Renal cortical epithelial cell (primary cell): ENCODE measurements around the gene MT1M. TPM values are rescaled to one million over a fixed set of nuclear protein-coding genes. Genes with fewer than 3 reads are reported as not detected.
"Not testable (repeated sequence)": the region's sequence is repeated elsewhere in the genome, so short reads cannot be mapped to it uniquely, and the experiment has no call there.

Source experiments
- DNase-seq: peaks from one replicate; pipeline ENCODE4 v3.0.0-alpha.2; 2011; ENCODE audit warnings: low read depth
- total RNA-seq: library from RNA; depleted of rRNA; stranded (reverse); fragments of >200 nt; gene quantifications from 2 replicates; pipeline ENCODE4 v1.2.3, GENCODE V29; 2014

The MT1M gene
- total RNA-seq, 1 donor from 2014 or later = 2.8 TPM

DNA sequence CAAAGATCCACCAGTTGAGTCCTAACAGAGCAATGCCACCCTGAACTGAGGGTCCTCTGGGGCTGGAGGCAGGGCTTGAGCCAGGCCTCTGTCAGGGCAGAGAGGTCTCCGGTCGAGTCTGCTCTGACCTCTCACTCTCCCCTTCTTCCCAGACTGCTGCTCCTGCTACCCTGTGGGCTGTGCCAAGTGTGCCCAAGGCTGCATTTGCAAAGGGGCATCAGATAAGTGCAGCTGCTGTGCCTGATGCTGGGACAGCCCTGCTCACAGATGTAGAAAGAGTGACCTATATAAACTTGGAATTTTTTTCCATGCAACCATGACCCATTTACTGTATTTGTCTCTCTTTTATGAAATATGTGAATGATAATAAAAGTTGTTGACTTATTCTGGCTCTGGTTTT is 16.8 kb downstream of the MT1M start:
- no peak for DNase-seq

DNA sequence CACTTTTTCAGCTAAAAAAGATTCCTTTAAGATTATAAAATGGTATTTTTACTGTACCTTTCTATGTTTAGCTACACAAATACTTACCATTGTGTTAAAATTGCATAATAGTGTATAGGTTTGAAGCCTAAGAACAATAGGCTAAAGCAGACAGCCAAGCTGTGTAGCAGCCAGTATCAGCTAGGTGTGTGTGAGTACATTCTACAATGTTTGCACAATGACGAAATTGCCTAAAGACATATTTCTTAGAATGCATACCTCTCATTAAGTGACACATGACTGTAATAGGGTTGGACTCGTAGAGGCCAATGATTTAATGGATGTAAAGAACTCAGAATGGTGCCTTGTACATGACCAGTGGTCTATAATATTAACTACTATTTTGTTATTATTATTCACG is 17.4 kb downstream of the MT1M start:
- DNase-seq = peak; percentile 48

DNA sequence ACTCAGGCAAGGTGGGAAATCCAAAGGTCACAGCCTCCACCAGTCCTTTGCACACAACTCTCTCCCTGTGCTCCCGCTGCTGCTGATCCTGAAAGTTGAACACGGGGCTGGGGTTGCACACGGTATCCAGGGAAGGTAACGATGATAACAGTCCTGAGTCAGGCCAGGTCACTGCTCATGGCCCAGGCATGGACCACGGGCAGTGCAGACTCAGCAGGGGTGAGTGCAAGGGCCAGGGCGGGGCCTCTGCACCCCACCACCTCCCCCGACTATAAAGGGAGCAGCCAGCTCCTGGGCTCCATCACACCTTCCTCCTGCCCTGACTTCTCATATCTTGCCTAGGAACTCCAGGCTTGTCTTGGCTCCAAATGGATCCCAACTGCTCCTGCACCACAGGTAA is 19.1 kb downstream of the MT1M start, which contains the start of gene MT1B:
MT1B (plus strand) TSS at position 301 of the 400 bp plus-strand sequence; CDS start at position 369, 68 bp downstream.
- DNase-seq = no peak

DNA sequence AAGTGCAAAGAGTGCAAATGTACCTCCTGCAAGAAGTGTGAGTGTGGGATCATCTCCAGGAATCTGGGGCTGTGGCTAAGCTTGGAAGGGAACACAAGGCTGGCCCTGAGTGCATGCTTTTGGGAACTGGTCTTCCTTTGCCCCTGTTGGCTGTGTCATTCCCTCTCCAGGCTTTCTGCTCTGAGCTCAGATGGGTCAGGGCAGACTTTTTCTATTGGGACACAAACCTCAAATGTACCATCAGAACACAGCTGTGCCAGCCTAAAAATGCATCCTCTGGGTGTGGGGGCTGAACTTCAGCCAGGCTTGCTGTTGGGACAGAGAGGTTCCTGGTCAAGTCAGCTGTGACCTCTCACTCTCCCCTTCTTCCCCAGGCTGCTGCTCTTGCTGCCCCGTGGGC is 20.1 kb downstream of the MT1M start:
- no peak for DNase-seq

DNA sequence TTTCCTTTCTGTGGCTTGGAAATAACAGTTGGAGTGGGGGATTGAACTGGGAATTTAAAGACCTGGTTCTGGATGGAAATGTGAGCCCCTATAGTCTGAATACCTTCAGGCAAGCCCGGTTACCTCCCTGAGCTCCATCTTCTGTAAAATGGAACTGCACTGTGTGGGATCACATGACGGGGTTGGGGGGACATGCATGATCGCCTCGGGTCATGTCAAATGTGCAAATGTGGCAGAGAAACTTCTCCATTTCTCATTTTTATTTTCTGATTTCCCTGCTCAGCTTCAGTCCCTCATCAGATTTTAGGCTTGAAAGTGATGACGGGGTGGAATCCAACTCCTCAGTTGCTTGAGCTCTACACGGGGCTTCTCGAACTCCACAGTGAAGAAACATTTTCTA is 20.8 kb downstream of the MT1M start:
- DNase-seq = no peak

DNA sequence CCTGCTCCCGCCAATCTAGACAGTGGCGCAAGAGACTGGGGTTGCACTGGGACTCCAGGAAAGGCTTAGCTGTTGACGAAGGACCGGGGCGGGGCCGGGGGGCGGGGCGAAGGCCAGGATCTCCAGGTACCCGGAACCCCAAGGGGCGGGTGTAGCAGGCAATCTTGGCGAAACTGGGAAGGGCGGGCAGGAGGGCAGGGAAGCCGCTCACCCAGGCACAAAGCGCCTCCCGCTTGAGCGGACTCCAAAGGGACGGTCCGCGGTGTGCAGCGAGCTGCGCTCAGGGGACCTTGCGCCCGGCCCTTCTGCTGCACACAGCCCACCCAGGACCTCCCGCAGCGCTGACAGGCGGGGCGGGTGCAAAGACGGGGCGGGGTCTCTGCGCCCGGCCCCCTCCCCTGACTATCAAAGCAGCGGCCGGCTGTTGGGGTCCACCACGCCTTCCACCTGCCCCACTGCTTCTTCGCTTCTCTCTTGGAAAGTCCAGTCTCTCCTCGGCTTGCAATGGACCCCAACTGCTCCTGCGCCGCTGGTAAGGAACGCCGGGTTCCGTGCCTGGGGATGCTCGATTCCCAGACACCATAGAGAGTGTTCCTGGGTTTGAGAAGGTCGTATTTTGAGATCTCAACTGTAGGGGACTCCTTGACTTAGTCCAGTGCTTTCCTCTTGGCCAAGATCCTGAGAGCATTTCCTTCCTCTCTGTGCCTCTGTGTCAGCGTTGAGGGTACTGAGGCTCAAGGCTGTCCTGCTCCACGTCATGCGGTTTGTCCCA is 25.3 kb downstream of the MT1M start, which contains the start of gene MT1F:
MT1F (plus strand) TSS at position 405 of the 772 bp plus-strand sequence; CDS start at position 505, 100 bp downstream.
- DNase-seq = peak; percentile 82

DNA sequence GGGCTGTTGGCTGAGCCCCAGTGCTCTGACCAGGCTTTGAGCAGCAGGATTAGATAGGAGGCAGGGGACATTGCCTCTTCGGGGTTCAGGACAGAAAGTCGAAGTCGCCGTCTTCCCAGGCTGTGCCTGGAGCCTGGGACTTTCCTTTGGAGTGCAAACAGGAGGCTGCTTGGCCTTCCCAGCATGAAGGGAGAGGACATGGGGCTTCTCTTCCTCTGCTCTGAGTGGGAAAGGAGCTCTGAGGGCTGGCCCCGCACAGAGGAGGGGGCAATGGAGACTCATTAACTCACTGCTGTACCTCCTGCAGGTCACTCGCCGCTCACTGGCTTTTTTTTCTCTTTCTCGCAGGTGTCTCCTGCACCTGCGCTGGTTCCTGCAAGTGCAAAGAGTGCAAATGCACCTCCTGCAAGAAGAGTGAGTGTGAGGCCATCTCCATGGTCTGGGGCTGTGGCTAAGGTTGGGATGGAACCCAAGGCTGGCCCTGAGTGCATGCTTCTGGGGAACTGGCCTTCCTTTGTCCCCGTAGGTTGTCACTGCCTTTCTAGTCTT is 25.9 kb downstream of the MT1M start:
- DNase-seq = no peak

DNA sequence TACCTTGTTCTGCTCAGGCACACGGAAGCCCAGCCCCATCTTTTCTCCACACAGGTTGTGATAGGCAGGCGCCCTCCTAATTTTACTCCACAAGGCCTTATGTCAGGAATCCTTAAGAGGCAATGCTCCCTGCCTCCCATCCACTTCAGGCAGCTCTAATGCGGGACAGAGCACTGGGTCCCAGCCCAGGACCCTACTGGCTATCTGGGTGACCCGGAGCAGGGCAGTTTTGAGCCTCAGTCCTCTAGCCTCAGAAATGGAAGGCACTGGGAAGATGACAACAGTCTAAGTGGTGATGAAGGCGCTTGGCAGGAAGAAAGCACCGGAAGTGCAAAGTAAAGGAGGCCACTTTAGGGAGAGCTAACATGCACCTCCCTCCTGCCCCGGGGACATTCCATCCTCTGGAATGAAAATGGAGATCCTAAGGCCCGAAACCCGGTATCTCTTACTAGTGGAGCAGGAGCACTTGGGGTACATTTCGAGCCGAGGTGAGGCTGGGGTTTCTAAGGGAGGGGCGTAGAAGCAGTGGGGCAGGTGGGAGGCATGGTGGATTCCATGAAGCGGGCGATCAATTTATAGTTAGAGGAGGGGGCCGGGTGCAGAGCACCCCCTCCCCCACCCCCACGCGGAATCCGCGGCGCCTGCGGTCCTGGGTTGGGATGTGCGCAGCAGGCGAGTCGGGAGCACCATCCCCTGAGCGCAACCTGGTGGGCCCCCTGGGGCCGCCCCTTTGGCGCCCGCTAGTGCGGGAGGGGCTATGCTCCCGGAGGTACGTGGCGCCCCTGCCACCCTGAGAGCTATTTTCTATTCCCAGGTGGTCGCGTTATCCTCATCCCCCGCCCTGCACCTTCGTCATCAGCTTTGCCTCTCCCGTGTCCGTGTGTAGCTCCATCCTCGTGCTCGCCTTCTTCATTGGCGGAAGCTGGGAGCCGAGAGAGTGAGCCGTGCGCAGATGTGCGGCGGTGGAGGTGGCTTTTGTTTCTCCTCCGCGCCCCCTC is 30.2 kb downstream of the MT1M start:
- no peak for DNase-seq

DNA sequence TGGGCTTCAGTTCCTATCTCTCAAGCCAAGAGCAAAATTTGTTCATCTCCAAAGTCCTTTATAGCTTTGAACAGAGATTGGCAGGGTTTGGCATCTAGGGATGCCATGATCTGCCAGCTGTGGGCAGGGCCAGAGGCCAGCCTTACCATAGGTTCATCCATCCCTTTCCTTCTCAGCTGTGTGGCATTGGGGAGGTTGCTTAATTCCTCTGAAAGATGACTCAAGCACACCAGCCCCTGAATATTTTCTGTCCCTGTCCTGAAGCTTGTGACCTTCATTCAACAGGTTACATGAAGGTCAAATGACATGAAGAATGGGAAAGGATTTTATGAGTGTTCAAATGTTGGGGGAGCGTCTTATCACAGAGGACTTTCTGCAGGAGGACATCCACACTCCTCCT is 32.0 kb downstream of the MT1M start:
- no peak for DNase-seq

DNA sequence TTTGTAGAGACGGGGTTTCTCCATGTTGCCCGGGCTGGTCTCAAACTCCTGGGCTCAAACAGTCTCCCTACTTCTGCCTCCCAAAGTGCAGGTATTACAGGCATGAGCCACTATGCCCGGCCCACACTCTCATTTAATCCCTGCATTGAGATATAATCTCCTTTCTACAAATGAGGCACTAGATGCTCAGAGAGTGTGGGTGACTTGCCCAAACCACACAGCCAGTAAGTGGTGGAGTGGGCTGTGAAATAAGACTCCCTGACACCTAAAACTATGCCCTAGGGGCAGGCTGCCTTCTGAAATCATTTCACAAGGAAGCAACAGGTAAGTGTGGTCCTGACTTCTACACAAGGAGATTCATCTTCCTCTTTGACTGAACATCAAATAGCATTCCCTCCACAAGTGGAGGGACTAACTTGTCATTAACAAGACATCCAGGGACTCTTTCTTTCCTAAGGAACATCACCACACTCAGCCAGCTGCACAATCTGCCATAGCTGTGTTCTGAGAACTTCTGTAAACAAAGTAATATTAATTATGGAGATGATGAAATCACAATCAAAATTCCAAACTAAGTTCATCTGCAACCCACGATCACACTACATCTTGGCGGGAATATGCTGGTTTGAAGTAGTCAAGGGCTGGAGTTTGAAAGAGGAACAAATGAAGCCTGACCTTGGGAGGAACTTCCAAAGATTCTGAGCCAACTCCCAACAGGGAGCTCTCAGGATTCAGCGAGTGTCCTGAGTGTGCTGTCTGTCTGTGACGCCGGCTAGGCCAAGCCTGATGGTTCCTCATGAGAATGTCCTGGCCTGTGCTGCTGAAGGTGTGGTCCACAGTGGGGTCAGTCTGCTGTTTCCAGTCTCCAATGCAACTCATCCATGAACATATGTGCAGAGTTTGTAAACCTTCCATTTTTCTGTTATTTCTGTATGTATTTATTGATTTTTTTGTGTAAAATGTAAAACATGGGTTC is 33.1 kb downstream of the MT1M start:
- DNase-seq = peak; percentile 42

DNA sequence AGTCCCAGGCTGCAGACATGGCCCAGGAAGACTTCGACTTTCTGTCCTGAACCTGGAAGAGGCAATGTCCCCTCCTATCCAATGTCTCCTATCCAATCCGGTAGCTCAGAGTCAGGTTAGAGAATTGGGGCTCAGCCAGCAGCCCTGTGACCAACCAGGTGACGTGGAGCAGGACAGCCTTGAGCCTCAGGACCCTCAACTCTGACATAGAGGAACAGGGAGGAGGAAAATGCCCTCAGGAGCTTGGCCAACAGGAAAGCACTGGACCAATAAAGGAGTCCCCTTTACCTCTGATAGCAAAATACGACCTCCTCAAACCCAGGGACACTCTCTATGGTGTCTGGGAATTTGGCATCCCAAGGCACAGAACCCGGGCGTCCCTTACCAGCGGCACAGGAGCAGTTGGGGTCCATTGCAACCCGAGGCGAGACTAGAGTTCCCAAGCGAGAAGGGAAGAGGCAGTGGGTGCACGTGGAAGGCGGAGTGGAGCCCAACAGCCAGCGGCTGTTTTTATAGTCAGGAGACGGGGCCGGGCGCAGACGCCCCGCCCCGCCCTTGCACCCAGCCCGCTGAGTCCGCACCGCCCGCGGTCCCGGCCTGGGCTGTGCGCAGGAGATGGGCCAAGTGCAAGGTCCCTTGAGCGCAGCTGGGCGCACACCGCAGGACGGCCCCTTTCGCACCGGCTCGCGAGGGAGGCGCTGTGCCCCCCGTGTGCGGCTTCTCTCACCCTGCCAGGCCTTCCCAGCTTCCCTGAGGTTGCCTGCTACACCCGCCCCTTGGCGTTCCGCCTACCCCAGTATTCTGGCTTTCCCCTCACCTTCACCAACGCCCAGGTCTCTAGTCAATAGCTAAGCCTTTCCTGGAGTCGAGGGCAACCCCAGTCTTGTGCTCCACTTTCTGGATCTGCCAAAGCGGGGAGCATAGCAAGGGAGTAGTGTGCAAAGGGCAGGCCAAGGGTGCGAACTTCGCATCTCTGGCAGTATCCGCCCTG is 35.4 kb downstream of the MT1M start, which contains the start of gene MT1G:
MT1G (minus strand) TSS at position 485 of the 991 bp plus-strand sequence; CDS start at position 413, 72 bp downstream.
- peak; percentile 33 for DNase-seq

DNA sequence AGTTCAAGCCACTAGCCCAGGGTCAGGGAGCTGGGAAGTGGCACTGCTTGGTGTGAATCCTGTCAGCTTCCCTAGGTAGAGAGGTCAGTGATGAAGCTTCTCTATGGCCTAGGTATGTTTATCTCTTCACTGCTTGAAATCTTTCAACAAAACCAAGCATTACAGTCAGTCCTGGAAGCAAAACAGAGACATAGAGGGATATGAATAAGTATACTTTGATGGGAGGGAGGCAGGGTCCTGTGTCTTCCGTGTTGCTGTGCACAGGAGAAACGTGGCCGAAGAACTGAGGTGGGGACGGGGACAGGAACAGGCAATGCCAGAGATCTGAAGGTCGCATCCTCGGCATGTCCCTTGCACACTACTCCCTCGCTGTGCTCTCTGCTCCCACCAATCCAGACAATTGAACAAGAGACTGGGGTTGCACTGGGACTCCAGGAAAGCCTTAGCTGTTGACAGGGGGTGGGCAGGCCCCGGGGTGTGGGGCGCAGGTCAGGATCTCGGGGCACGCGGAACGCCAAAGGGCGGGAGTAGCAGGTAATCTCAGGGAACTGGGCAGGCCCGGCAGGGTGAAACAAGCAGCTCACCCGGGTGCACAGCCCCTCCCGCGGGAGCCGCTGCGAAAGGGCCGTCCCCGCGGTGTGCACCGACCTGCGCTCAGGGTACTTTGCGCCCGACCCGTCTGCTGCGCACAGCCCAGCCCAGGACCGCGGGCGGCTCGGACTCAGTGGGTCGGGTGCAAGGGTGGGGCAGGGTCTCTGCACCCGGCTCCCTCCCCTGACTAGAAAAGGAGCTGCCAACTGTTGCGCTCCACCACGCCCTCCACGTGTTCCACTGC is 36.8 kb downstream of the MT1M start, which contains the start of gene MT1H:
MT1H (plus strand) TSS at position 810 of the 835 bp plus-strand sequence. CDS start 71 bp downstream, outside the sequence.
- DNase-seq = peak; percentile 25

DNA sequence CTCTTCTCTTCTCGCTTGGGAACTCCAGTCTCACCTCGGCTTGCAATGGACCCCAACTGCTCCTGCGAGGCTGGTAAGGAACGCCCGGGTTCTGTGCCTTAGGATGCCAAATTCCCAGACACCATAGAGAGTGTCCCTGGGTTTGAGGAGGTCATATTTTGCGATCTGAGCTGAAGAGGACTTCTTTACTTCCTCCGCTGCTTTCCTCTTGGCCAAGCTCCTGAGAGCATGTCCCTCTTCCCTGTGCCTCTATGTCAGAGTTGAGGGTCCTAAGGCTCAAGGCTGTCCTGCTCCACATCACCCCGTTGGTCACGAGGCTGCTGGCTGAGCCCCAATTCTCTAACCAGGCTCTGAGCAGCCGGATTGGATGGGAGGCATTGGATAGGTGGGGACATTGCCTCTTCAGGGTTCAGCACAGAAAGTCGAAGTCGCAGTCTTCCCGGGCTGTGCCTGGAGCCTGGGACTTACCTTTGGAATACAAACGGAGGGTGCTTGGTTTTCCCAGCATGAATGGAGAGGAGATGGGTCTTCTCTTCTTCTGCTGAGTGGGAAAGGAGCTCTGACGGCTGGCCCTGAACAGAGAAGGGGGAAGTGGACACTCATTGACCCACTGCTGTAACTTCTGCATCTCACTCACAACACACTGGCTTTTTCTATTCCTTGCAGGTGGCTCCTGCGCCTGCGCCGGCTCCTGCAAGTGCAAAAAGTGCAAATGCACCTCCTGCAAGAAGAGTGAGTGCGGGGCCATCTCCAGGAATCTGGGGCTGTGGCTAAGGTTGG is 37.6 kb downstream of the MT1M start:
- no peak for DNase-seq

DNA sequence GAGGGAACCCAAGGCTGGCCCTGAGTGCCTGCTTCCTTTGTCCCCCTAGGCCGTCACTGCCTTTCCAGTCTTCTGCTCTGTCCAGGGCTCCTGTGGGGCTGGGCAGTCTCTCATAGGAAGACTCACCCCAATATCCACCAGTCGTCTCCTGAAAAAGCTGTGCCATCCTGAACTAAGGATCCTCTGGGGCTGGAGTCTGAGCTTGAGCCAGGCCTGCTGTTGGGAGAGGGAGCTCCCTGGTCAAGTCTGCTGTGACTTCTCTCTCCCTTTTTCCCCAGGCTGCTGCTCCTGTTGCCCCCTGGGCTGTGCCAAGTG is 38.1 kb downstream of the MT1M start:
- no peak for DNase-seq

DNA sequence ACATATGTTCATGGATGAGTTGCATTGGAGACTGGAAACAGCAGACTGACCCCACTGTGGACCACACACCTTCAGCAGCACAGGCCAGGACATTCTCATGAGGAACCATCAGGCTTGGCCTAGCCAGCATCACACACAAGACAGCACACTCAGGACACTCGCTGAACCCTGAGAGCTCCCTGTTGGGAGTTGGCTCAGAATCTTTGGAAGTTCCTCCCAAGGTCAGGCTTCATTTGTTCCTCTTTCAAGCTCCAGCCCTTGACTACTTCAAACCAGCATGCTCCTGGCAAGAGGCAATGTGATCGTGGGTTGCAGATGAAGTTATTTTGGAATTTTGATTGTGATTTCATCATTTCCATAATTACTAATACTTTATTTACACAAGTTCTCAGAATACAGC is 39.2 kb downstream of the MT1M start:
- not testable (repeated sequence) for DNase-seq

DNA sequence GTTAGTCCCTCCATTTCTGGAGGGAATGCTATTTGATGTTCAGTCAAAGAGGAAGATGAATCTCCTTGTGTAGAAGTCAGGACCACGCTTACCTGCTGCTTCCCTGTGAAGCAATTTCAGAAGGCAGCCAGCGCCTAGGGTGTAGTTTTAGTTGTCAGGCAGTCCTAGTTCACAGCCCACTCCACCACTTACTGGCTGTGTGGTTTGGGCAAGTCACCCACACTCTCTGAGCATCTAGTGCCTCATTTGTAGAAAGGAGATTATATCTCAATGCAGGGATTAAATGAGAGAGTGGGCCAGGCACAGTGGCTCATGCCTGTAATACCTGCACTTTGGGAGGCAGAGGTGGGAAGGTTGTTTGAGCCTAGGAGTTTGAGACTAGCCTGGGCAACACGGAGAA is 39.7 kb downstream of the MT1M start:
- DNase-seq = not testable (repeated sequence)

DNA sequence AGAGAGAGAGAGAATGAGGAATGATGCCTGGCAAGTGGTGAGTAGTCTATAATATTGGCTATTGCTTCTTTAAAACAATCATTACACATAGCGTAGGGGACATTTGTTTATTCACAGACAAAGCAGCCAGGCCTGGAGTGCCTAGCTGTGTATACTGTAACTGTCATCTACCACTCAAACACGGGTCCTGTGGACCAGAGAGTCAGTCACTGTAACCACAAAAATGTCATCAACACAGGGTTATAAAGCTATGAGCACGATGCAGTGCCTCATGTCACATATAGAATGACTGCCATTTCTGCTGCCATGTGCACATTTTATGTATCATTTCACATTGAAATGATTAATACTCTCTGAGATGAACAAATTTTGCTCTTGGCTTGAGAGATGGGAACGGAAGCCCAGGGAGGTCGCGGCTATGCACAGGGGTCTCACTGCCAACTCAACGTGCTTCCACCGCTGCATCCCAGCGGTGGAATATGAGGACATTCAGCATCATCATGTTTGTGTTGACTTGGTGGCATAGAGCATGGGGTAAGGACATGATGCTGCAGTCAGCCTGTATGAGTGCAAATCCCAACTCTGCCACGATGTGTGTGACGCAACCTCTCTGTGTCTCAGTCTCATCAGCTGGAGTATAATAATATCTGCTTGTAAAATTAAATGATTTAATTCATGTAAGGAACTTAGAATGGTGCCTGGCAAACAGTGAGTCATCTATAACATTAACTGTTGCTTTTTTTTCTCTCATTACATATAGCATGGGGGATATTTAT is 40.5 kb downstream of the MT1M start:
- DNase-seq = no peak
